HepG2 (cell line): Measurements from ENCODE around the gene UBE2D3. TPM values are rescaled to one million over a fixed set of nuclear protein-coding genes. Genes with fewer than 3 reads are reported as not detected.

ENCODE experiments used
- AGO1 ChIP-seq: fragments of 200-400 bp; formaldehyde crosslinking; IDR thresholded peaks from 2 replicates; pipeline ENCODE4 v1.6.1; 2017; ENCODE audit warnings: mild to moderate bottlenecking, low read depth, low read length, moderate library complexity; ENCODE audit not compliant: poor library complexity, severe bottlenecking
- FOXA1 ChIP-seq, 2 experiments: fragments of 450-650 bp in 1 of 2; sonication (generic) in 1 of 2; formaldehyde crosslinking in 1 of 2; IDR thresholded peaks; 2 replicates each; pipeline versions ENCODE4 v1.4.0 to v1.6.1; 2016 to 2020; ENCODE audit warnings: missing genetic modification reagents in 1 of 2
- MATR3 ChIP-seq: sonication (generic); formaldehyde crosslinking; IDR thresholded peaks from 2 replicates; pipeline ENCODE4 v1.4.0; 2020; ENCODE audit warnings: missing genetic modification reagents
- MED8 ChIP-seq: sonication (generic); formaldehyde crosslinking; IDR thresholded peaks from 2 replicates; pipeline ENCODE4 v1.8.1; 2023; ENCODE audit warnings: mild to moderate bottlenecking, missing genetic modification reagents; ENCODE audit not compliant: insufficient replicate concordance
- MLLT10 ChIP-seq: sonication (generic); formaldehyde crosslinking; IDR thresholded peaks from 2 replicates; pipeline ENCODE4 v1.4.0; 2020; ENCODE audit warnings: missing genetic modification reagents
- NKX3-1 ChIP-seq: sonication (generic); formaldehyde crosslinking; IDR thresholded peaks from 2 replicates; pipeline ENCODE4 v1.5.0; 2020; ENCODE audit warnings: missing genetic modification reagents
- PCBP2 ChIP-seq: fragments of 200-400 bp; formaldehyde crosslinking; optimal IDR thresholded peaks from 2 replicates; pipeline ENCODE3; 2018; ENCODE audit warnings: low read length, low read depth; ENCODE audit not compliant: poor library complexity, severe bottlenecking
- SRY ChIP-seq: sonication (generic); formaldehyde crosslinking; IDR thresholded peaks from 2 replicates; pipeline ENCODE4 v1.8.0; 2022; ENCODE audit warnings: mild to moderate bottlenecking, missing genetic modification reagents
- TGIF2 ChIP-seq: IDR thresholded peaks from 2 replicates; pipeline ENCODE4 v1.6.1; 2016; ENCODE audit warnings: control low read depth, missing compliant biosample characterization
- ZBTB46 ChIP-seq: sonication (generic); formaldehyde crosslinking; IDR thresholded peaks from 2 replicates; pipeline ENCODE4 v1.4.0; 2020; ENCODE audit warnings: mild to moderate bottlenecking, missing genetic modification reagents, borderline replicate concordance
- ZBTB7B ChIP-seq: sonication (generic); formaldehyde crosslinking; IDR thresholded peaks from 2 replicates; pipeline ENCODE4 v1.4.0; 2020; ENCODE audit warnings: missing genetic modification reagents
- ZFY ChIP-seq: sonication (generic); formaldehyde crosslinking; IDR thresholded peaks from 2 replicates; pipeline ENCODE4 v1.4.0; 2020; ENCODE audit warnings: missing genetic modification reagents
- ZNF12 ChIP-seq: sonication (generic); formaldehyde crosslinking; IDR thresholded peaks from 2 replicates; pipeline ENCODE4 v1.5.0; 2020; ENCODE audit warnings: missing genetic modification reagents
- ZNF143 ChIP-seq: sonication (generic); formaldehyde crosslinking; IDR thresholded peaks from 2 replicates; pipeline ENCODE4 v1.4.0; 2020; ENCODE audit warnings: missing genetic modification reagents
- ZNF20 ChIP-seq: sonication (generic); formaldehyde crosslinking; IDR thresholded peaks from 2 replicates; pipeline ENCODE4 v1.4.0; 2020; ENCODE audit warnings: mild to moderate bottlenecking, moderate library complexity, missing genetic modification reagents
- ZNF232 ChIP-seq: sonication (generic); formaldehyde crosslinking; IDR thresholded peaks from 2 replicates; pipeline ENCODE4 v1.4.0; 2020; ENCODE audit warnings: missing genetic modification reagents, borderline replicate concordance
- ZNF281 ChIP-seq: sonication (generic); formaldehyde crosslinking; IDR thresholded peaks from 2 replicates; pipeline ENCODE4 v1.4.0; 2020; ENCODE audit warnings: missing genetic modification reagents, borderline replicate concordance
- ZNF646 ChIP-seq: sonication (generic); formaldehyde crosslinking; IDR thresholded peaks from 2 replicates; pipeline ENCODE4 v1.9.0; 2021; ENCODE audit warnings: mild to moderate bottlenecking, missing genetic modification reagents
- ZNF720 ChIP-seq: sonication (generic); formaldehyde crosslinking; IDR thresholded peaks from 2 replicates; pipeline ENCODE4 v1.4.0; 2020; ENCODE audit warnings: missing genetic modification reagents
- polyA plus RNA-seq, 8 experiments: library from polyadenylated mRNA; depleted of rRNA in 3 of 8; stranded (reverse) in 7 of 8; unstranded in 1 of 8; fragments of >200 nt; fragmentation: Illumina TruSeq in 4 of 8; extraction: Trizol in 4 of 8; gene quantifications; 2 replicates each; pipeline versions ENCODE4 v1.2.1 to v1.2.3, GENCODE V29; 2011 to 2016; ENCODE audit warnings: low read depth in 4 of 8, missing spikeins in 1 of 8, mixed read lengths in 1 of 8; ENCODE audit not compliant: insufficient read depth in 1 of 8
- total RNA-seq, 5 experiments: library from RNA; depleted of rRNA; stranded (reverse); fragments of >200 nt; fragmentation: Illumina TruSeq; extraction: Trizol; gene quantifications; 2 replicates each; pipeline ENCODE4 v1.2.3, GENCODE V29; 2016; ENCODE audit warnings: low read depth in 1 of 5

The UBE2D3 gene
- total and polyA plus RNA-seq, 2 of the 13 experiments (the other 11 are each of a cell fraction or from before 2014, with no cell fraction given) = 224 to 293 TPM

GRCh38 chr4:102868781-102869568, 41.6 kb upstream of the UBE2D3 start, which contains the start of gene CISD2 (continued):
- no peak for TF ChIP-seq ZNF646 (CRISPR knock-in tag)
- peak; percentile 92 for TF ChIP-seq ZFY
- TF ChIP-seq FOXA1 (IDR thresholded peaks at IDR 0.05) = no peak
- peak; percentile 44; the same call in 1 of the 2 replicates for TF ChIP-seq FOXA1 (CRISPR knock-in tag; IDR thresholded peaks at IDR 0.05)
- TF ChIP-seq ZBTB7B (CRISPR knock-in tag) = peak; percentile 86
- no peak for TF ChIP-seq MATR3
- TF ChIP-seq TGIF2 (CRISPR knock-in tag) = no peak; the same call in 1 of the 2 replicates
- no peak for TF ChIP-seq ZNF232 (CRISPR knock-in tag)
- peak; percentile 82 for TF ChIP-seq ZNF143 (CRISPR knock-in tag)
- peak; percentile 94 for TF ChIP-seq SRY
- TF ChIP-seq PCBP2 = no peak
- TF ChIP-seq ZNF281 (CRISPR knock-in tag) = peak; percentile 68; the same call in 1 of the 2 replicates
- 0 out of 2 replicates have a peak, but pooled peaks have one; percentile 38 for TF ChIP-seq NKX3-1 (CRISPR knock-in tag)
- TF ChIP-seq ZNF720 (CRISPR knock-in tag) = no peak
- TF ChIP-seq ZNF20 (CRISPR knock-in tag) = no peak
- peak; percentile 72 for TF ChIP-seq ZNF12
- peak; percentile 67 for TF ChIP-seq MED8 (CRISPR knock-in tag)
- TF ChIP-seq AGO1 = no peak
- no peak for TF ChIP-seq MLLT10 (CRISPR knock-in tag)
- peak; percentile 87; the same call in 1 of the 2 replicates for TF ChIP-seq ZBTB46 (CRISPR knock-in tag)
